Esophagus mucosa (tissue), 1 donor: ENCODE results near the gene KRCC1. TPM values are rescaled to one million over a fixed set of nuclear protein-coding genes. Genes with fewer than 3 reads are reported as not detected.

Source experiments
- ATAC-seq: fragments of 200-7000 bp; cut with Tn5 transposase; one replicate; pipeline ENCODE4 v1.9.1; 2020
- total RNA-seq: library from RNA; stranded (reverse); gene quantifications from one replicate; pipeline ENCODE4 v1.2.4, GENCODE V29; 2023
- donor health status: DM: yes; HTN: yes; CAD: no.

KRCC1 gene
- total RNA-seq: 15.5 TPM

GRCh38 chr2:88055371-88056128 lies at the start of gene KRCC1:
Gene KRCC1 (minus strand): TSS chr2:88055783. CDS start chr2:88028563, 27,220 bp downstream.
- ATAC-seq: peak; percentile 97

- peak; percentile 72 for ATAC-seq
Observed at GRCh38 chr2:88100489-88100858, 44.9 kb upstream of the KRCC1 start.

GRCh38 chr2:88099798-88100488 lies 44.4 kb upstream of the KRCC1 start:
- ATAC-seq: peak; percentile 70

- no peak for ATAC-seq
Observed at GRCh38 chr2:88098558-88098900, 42.9 kb upstream of the KRCC1 start.

- ATAC-seq: no peak
Observed at GRCh38 chr2:88097891-88098557, 42.4 kb upstream of the KRCC1 start.

GRCh38 chr2:88097192-88097591 lies 41.6 kb upstream of the KRCC1 start:
- ATAC-seq: no peak

GRCh38 chr2:88096708-88097107 lies 41.1 kb upstream of the KRCC1 start:
- ATAC-seq: no peak

- no peak for ATAC-seq
Observed at GRCh38 chr2:88095022-88095421, 39.4 kb upstream of the KRCC1 start.

GRCh38 chr2:88092773-88093172 lies 37.2 kb upstream of the KRCC1 start:
- ATAC-seq: no peak

GRCh38 chr2:88091943-88092342 lies 36.4 kb upstream of the KRCC1 start:
- ATAC-seq: no peak

GRCh38 chr2:88090446-88091283 lies 35.1 kb upstream of the KRCC1 start:
- no peak for ATAC-seq

GRCh38 chr2:88088999-88089398 lies 33.4 kb upstream of the KRCC1 start:
- ATAC-seq: no peak

GRCh38 chr2:88087763-88088162 lies 32.2 kb upstream of the KRCC1 start:
- ATAC-seq: no peak

GRCh38 chr2:88087073-88087472 lies 31.5 kb upstream of the KRCC1 start:
- no peak for ATAC-seq

- no peak for ATAC-seq
Observed at GRCh38 chr2:88086401-88086800, 30.8 kb upstream of the KRCC1 start.

- no peak for ATAC-seq
Observed at GRCh38 chr2:88085602-88086001, 30.0 kb upstream of the KRCC1 start.

GRCh38 chr2:88085099-88085498 lies 29.5 kb upstream of the KRCC1 start:
- ATAC-seq: no peak

GRCh38 chr2:88082781-88083180 lies 27.2 kb upstream of the KRCC1 start:
- no peak for ATAC-seq

- ATAC-seq: no peak
Observed at GRCh38 chr2:88081924-88082608, 26.5 kb upstream of the KRCC1 start.

- ATAC-seq: no peak
Observed at GRCh38 chr2:88080545-88080944, 25.0 kb upstream of the KRCC1 start.

- ATAC-seq: no peak
Observed at GRCh38 chr2:88078643-88079172, 23.1 kb upstream of the KRCC1 start.

- no peak for ATAC-seq
Observed at GRCh38 chr2:88077080-88077479, 21.5 kb upstream of the KRCC1 start.
